Right atrium auricular region (tissue), 2 donors: ENCODE data around the gene ATP1A1. TPM values are rescaled to one million over a fixed set of nuclear protein-coding genes. Genes with fewer than 3 reads are reported as not detected.

Experiments used
- DNase-seq: peaks from one replicate; pipeline ENCODE4 v3.0.0-alpha.2; 2019; ENCODE audit warnings: low spot score
- H3K27ac ChIP-seq, 2 donors: fragments of 200-600 bp; sonication (generic); 1 replicate in 1 of 2; 2 replicates in 1 of 2; pipeline ENCODE4 v1.5.1; 2016 to 2019
- H3K27me3 ChIP-seq, 2 donors: fragments of 200-600 bp; sonication (generic); one replicate each; pipeline versions ENCODE4 v1.5.1 to v1.6.0; 2017 to 2019
- H3K36me3 ChIP-seq: fragments of 200-600 bp; sonication (generic); one replicate; pipeline ENCODE4 v1.5.1; 2016
- H3K4me1 ChIP-seq, 2 donors: fragments of 200-600 bp; sonication (generic); one replicate each; pipeline versions ENCODE4 v1.5.1 to v1.6.0; 2017 to 2019
- H3K4me3 ChIP-seq, 2 donors: fragments of 200-600 bp; sonication (generic); 1 replicate in 1 of 2; 2 replicates in 1 of 2; pipeline ENCODE4 v1.5.1; 2017 to 2019; ENCODE audit warnings: mild to moderate bottlenecking in 1 of 2, moderate library complexity in 1 of 2
- H3K9me3 ChIP-seq, 2 donors: fragments of 200-600 bp; sonication (generic); one replicate each; pipeline ENCODE4 v1.5.1; 2019
- total RNA-seq, 2 donors: library from RNA; depleted of rRNA; stranded (reverse); fragments of >200 nt; gene quantifications; one replicate each; pipeline ENCODE4 v1.1.0, GENCODE V29; 2016
- TF ChIP-seq, protein P1 (sequence below), 2 donors: fragments of 200-600 bp; sonication (generic); IDR thresholded peaks; one replicate each; pipeline ENCODE4 v1.5.1; 2019; ENCODE audit warnings: antibody characterized with exemption in 2 of 2

ATP1A1 gene
- total RNA-seq, 2 donors from 2014 or later = 148 to 256 TPM

DNA sequence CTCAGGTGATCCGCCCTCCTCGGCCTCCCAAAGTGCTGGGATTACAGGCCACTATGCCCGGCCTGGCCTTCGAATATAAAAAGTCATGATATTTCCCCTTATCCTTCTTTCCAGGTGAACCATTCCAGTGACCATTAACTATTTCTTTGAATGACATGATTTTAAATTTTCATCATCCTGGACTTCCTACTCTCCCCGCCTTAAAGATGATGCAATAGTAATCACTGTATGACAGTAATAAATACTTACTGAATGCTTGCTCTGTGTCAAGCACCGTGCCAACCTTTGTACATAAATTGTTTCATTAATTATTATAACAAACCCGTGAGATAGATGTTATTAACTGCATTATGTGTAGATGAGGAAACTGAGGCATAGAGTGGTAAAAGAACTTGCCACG, 19.9 kb upstream of the ATP1A1 start:
- TF ChIP-seq, protein P1, sequence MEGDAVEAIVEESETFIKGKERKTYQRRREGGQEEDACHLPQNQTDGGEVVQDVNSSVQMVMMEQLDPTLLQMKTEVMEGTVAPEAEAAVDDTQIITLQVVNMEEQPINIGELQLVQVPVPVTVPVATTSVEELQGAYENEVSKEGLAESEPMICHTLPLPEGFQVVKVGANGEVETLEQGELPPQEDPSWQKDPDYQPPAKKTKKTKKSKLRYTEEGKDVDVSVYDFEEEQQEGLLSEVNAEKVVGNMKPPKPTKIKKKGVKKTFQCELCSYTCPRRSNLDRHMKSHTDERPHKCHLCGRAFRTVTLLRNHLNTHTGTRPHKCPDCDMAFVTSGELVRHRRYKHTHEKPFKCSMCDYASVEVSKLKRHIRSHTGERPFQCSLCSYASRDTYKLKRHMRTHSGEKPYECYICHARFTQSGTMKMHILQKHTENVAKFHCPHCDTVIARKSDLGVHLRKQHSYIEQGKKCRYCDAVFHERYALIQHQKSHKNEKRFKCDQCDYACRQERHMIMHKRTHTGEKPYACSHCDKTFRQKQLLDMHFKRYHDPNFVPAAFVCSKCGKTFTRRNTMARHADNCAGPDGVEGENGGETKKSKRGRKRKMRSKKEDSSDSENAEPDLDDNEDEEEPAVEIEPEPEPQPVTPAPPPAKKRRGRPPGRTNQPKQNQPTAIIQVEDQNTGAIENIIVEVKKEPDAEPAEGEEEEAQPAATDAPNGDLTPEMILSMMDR (IDR thresholded peaks at IDR 0.05) = no peak
- no peaks in the 10 kb centered on the region for H3K9me3 ChIP-seq
- no peak overlapping the region for H3K27ac ChIP-seq
- H3K36me3 ChIP-seq = no peaks in the 10 kb centered on the region
- H3K27me3 ChIP-seq = no peaks in the 10 kb centered on the region
- H3K4me1 ChIP-seq = no peaks in the 10 kb centered on the region
- DNase-seq = no peak
- no peak overlapping the region for H3K4me3 ChIP-seq

DNA sequence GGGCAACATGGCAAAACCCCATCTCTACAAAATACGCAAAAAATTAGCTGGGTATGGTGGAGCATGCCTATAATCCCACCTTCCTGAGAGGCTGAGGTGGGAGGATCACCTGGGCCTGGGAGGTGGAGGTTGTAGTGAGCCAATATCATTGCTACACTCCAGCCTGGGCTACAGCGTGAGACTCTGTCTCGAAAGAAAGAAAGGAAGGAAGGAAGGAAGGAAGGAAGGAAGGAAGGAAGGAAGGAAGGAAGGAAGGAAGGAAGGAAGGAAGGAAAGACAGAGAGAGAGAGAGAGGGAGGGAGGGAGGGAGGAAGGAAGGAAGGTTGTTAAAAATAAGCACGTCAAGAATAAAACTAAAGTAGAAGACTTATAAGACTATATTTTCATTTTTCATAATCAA, 17.0 kb upstream of the ATP1A1 start:
- DNase-seq = no peak
- Histone ChIP-seq H3K9me3 (no peaks in the 10 kb centered on the region), H3K27ac (no peak overlapping the region), H3K36me3 (no peaks in the 10 kb centered on the region), H3K27me3 (no peaks in the 10 kb centered on the region), H3K4me3 (no peak overlapping the region), H3K4me1 (no peaks in the 10 kb centered on the region)
- TF ChIP-seq, protein P1 (IDR thresholded peaks at IDR 0.05) = no peak

- Histone ChIP-seq H3K27ac (no peak overlapping the region), H3K4me3 (no peak overlapping the region), H3K36me3 (no peaks in the 10 kb centered on the region), H3K4me1 (no peaks in the 10 kb centered on the region), H3K27me3 (no peaks in the 10 kb centered on the region), H3K9me3 (no peaks in the 10 kb centered on the region)
- no peak for DNase-seq
- TF ChIP-seq, protein P1 (IDR thresholded peaks at IDR 0.05) = no peak
These were observed 16.4 kb upstream of the ATP1A1 start for GRCh38 chr1:116356673-116357072.

DNA sequence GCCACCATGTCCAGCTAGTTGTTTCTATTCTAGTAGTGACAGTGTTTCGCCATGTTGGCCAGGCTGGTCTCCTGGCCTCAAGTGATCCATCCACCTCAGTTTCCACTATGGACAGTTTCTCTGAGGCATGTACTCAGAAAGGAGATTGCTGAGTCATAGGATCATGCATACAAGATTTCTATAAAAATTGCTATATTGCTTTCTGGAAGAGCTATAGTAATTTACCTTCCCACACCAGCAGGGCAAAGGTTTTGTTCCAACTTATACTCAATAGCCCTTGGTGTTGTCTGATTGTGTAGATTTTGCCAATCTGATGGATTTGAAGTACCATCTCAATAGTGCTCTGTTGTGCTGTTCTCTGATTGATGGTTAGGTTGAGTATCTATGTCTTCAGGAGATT, 15.6 kb upstream of the ATP1A1 start:
- TF ChIP-seq, protein P1 (IDR thresholded peaks at IDR 0.05) = no peak
- no peak overlapping the region for H3K27ac ChIP-seq

DNA sequence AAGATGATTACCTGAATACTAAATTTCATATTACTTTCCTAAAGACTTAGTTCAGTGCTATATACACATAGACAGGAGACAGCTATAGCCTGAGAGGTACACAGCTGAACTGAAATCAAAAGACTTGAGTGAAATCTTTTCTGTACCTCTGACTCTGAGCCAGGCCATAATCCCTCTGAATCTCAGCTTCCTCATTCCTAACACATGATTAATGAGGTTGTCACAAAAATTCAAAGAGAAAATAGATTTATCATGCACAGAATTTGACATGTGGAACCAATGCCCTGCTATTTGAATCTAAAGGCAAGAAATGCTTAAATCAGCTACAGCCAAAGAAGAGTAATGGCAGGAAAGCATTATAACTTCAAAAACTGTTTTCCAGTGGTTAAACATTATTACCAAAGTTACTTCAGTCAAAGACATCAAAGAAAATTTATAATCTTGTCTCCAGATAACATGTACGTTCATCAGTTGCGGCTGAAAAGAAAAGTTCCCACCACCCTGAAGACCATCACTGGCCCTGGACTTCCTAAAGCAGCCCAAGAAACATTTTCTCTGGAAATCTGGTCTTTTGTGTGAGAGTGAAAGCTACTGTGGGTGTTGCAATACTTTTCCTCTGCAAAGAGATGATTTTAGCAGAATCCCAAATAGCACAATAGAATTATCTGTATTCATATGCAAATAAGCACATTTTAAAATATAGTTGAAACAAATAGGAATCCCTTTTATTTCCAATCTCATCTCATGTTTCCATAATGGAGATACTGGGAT, 13.8 kb upstream of the ATP1A1 start:
- no peaks in the 10 kb centered on the region for H3K4me1 ChIP-seq
- DNase-seq = no peak
- H3K36me3 ChIP-seq = no peaks in the 10 kb centered on the region
- no peak overlapping the region for H3K4me3 ChIP-seq
- TF ChIP-seq, protein P1 (IDR thresholded peaks at IDR 0.05) = no peak
- no peaks in the 10 kb centered on the region for H3K27me3 ChIP-seq
- no peaks in the 10 kb centered on the region for H3K9me3 ChIP-seq
- H3K27ac ChIP-seq = no peak overlapping the region

More for the DNA sequence above, 15.6 kb upstream of the ATP1A1 start:
- Histone ChIP-seq H3K4me3 (no peak overlapping the region), H3K27me3 (no peaks in the 10 kb centered on the region), H3K36me3 (no peaks in the 10 kb centered on the region), H3K4me1 (no peaks in the 10 kb centered on the region), H3K9me3 (no peaks in the 10 kb centered on the region)
- DNase-seq = no peak

GRCh38 chr1:116359871-116360270, 13.2 kb upstream of the ATP1A1 start:
- Histone ChIP-seq H3K27ac (no peak overlapping the region), H3K27me3 (no peaks in the 10 kb centered on the region), H3K36me3 (no peaks in the 10 kb centered on the region), H3K9me3 (no peaks in the 10 kb centered on the region), H3K4me1 (no peaks in the 10 kb centered on the region), H3K4me3 (no peak overlapping the region)
- DNase-seq = no peak
- TF ChIP-seq, protein P1 (IDR thresholded peaks at IDR 0.05) = no peak
